Kidney glomerular epithelial cell (primary cell): ENCODE data around the gene RBM4B.
A peak's percentile ranks its signal among the peaks of the same experiment; 100 is the strongest.

Experiments used
- DNase-seq: peaks from one replicate; lab custom pipeline; 2025; lab: John Stamatoyannopoulos, UW

The RBM4B gene

GRCh38 chr11:66707486-66707885, 29.8 kb upstream of the RBM4B start:
- DNase-seq, result no peak

DNA sequence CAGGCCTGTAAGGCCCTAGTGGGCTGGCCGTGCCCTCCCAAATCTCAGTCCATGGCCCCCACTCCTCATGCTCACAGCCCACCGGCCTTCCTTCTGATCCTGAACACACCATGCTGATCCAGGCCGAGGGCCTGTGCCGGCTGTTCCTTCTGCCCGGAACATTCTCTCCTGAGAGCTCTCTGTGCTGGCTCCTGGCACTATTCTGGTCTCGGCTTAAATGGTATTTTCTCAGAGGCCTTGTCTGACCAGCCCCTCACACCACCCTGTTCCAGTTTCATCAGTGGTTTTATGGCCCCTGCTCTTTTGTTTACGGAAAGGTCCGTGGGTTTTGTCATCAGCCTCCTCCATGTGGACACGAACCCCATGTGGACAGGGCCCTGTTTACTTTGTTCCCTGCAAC, 29.3 kb upstream of the RBM4B start:
- no peak for DNase-seq

DNA sequence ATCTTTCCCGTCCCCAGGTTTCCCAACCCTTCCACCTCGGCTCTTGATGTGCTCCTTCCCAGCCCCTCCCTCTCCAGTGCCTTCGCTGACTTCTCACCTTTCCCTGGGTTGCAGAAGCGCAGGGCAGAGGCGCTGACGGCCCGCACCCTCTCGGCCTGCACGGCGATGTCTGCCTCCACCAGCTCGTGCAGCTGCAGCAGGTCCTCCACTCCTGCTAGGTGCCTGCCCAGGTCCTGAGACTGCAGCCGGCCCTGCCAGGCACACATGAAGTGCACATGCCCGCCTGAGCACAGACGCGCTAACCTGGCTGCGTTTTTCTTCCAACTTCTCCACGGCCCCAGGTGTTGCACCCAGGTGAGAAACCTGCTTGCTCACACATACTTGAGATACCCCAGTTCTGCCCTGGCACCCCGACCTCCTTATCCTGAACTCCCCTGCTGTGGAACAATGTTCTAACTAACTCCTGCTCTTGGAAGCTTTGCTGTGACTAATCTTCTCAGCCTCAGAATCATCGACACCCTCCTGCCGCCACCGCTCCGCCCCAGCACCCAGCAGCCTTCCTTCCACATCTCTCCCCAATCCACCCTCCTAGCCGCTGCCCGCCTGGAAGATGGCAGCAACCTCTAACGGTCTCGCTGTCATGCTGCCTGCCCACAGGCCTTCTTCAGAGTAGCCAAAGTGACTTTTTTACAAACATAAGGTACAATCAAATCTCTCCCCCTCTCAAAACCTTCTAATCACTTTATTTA, 28.1 kb upstream of the RBM4B start:
- no peak for DNase-seq

DNA sequence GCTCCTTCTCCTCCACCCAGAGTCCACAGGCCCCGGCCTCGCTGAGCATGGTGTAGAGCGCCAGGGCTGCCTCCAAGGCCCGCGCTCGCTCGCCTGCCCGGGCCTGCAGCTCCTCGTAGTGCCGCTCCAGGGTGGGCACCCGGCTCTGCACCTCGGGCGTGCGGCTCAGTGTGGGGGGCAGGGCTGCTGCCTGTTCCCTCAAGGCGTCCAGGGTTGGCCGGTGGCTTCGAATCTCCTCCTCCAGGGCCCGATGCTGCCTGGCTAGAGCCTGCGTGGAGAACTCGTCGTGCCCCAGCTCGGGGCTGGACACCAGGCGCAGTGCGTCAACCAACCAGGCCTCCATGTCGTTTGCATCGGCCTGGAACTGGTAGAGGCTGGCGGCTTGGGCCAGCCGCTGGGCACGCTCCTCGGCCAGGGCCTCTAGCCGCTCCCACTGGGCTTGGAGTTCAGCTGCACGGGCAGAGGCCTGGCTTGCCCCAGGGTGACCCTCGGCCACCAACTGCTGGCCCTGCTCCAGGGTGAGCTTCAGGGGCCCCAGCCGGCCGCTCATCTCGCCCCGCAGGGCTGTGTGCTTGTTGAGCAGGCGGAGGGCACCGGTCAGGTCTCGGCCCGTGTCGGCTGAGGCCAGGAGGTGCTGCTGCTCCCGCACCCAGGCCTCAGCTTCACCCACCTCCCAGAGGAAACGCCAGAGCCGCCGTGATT, 27.1 kb upstream of the RBM4B start:
- no peak for DNase-seq

GRCh38 chr11:66701432-66702240, 23.9 kb upstream of the RBM4B start:
- DNase-seq, result no peak

DNA sequence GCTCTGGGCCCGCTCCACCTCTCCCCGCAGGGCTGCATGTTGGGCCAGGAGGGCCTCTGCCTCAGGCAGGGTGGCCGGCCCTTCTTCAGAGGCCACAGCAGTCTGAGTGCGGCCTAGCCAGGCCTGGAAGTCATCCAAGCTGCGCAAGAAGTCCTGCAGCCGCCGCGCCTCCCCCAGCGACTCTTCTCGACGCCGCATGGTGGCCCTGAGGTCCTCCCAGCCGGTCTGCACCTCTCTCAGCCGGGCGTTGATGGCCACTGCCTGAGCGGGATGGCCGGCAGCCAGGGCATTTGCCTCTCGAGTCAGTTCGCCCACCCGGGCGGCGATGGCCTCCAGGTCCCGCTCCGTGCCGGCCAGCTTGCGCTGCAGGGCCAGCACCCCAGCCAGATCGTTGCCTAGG, 23.1 kb upstream of the RBM4B start:
- no peak for DNase-seq

DNA sequence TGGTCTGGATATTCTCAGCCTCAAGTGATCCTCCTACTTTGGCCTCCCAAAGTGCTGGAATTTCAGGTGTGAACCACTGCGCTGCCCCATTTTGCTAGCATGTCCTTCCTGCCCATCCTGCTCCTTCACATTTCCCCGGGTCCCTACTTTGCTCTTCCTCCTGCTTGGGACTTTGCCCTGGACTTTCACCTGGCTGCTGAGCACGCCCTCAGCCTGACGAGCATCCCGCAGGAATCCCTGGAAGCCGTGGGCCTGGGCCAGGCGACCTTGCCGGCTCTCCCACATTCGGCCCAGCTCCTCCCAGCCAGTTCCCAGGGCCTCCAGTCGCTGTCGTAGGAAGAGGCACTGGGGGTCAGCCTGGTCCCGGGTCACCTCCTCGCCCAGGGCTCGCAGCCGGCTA, 22.6 kb upstream of the RBM4B start:
- DNase-seq, result no peak

GRCh38 chr11:66698491-66698890, 20.8 kb upstream of the RBM4B start:
- no peak for DNase-seq

DNA sequence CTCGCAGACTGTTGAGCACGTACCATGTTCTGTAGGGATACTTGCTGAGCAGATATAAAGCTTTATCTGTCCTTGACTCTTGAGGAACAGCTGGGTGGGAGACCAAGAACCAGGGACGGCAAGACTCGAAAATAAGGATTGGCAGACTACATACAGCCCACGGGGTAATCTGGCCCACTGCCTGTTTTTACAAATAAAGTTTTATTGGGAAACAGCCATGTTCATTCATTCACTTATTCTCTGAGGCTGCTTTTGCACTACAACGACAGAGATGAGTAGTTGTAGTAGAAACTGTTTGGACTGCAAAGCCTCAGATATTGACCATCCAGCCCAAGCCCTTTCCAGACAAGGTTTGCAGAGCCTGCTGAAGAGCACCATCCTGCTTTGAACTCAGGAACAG, 20.3 kb upstream of the RBM4B start:
- DNase-seq, result no peak

DNA sequence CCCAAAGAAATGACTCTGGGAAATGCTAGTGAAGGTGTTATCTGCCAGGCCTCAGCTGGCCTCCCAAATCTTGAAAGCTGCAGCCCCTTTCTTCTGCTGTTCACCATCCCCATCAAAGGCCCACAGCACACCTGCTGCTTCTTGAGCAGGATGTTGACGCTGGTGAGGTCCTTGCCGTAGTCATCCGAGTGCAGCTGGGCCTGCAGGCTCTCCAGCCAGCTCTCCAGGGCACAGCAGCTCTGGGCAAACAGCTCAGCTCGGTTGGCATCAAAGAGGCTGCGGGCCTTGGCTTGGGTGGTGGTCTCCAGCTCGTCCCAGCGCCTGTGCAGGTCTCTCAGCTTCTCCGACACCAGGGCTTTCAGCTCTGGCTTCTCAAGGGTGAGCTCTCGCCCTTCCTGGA, 18.5 kb upstream of the RBM4B start:
- no peak for DNase-seq

GRCh38 chr11:66694732-66695207, 17.1 kb upstream of the RBM4B start:
- DNase-seq, result peak; percentile 95

DNA sequence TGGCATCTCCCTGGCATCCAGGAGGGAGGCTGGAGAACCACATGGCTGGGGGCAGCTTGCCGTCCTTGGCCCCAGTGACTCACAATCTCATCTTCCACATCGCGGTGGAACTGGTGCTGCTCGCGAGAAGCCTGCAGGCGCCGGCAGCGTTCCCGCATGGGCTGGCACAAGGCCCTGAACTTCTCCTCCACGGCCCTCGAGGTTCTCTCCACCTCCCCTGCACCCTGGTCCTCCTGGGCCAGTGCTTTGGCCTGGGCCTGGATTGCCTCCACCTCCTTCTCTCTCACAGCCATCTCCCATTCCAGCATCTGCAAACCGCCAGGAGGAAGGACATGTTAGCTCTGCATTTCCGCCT, 16.3 kb upstream of the RBM4B start:
- no peak for DNase-seq

- DNase-seq, result no peak
Measured at GRCh38 chr11:66693356-66694055, 15.8 kb upstream of the RBM4B start.

- DNase-seq, result no peak
Measured at GRCh38 chr11:66692871-66693331, 15.2 kb upstream of the RBM4B start.

DNA sequence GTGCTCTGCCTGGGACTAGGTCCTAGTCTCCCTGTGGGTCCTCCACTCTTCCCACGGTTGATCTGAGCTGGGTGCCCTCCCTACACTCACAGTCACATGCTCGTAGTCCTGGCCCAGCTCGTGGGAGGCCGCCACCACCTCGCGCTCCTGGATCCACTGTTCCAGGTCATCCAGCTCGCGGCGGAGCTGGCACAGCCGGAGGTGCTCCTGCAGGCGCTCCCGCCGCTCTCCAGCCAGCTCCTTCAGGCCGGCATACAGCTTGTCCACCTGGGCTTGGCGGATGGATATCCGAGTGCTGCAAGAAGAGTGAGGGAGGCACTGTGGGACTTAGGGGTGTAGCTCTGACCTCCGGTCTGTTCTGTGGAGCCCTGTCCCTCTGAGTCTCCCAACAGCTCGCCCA, 14.8 kb upstream of the RBM4B start:
- DNase-seq, result no peak

DNA sequence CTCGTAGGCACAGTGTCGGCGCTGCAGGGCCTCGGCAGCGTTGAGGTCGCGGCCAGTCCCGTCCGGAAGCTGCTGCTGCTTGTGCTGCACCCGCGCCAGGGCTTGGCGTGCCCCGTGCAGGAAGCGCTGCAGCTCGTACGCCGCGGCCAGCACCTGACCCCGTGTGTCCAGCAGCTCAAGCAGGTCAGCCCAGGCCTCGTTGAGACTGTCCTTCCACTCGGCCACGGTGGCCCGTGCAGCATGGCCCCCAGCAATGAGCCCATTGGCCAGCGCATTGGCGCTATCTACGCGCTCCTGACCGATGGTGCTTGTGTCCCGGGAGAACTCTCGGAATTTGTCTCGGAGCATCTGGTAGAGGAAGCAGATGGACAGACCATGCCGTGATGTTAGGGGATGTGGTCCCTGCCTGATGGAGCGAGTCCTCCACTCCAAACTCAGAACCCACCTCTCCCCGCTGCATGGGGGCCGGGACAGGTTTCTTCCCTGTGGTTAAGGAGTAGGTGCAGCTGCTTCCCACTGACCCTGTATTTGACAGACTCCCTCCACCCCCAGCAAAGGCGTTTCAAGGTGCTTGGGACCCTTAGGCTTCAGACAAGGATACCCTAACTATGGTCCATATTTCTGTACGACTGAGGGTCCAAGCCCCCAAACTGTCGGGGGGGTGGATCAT, 13.8 kb upstream of the RBM4B start:
- no peak for DNase-seq

- DNase-seq, result no peak
Measured at GRCh38 chr11:66689661-66690590, 12.2 kb upstream of the RBM4B start.

GRCh38 chr11:66688561-66689534, 11.2 kb upstream of the RBM4B start:
- no peak for DNase-seq

DNA sequence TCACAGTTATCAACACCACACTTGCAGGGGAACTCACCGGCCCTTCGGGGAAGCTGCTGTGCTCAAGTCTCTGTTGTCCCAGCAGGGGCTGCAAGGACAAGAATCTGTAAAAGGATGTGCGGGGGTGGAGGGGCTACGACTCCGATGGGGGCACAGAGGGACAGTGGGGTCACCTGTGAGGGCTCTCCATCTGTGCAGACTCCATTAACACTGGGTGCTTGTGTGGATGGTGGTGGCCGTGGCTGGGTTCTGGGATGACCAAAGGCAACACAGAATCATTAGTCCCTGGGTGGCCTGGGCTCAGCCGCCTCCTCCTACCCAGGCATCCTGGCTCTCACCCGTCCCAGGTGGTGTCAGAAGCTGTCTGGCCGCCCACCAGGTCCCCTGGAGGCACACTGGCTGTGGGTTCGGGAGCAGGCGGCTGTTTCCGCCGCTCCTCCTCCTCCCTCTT, 10.2 kb upstream of the RBM4B start:
- no peak for DNase-seq
